Stimulated activated CD8-positive, alpha-beta memory T cell treated with anti-CD3 and anti-CD28 coated beads, Interleukin-12 subunit alpha, Interleukin-12 subunit beta, amount 100 ng/mL, for 24 hours (primary cell): Measurements from ENCODE around the gene TMEM154.

Source experiments
- DNase-seq: peaks from one replicate; pipeline ENCODE4 v3.0.0-alpha.2; 2020; ENCODE audit errors: extremely low read depth

Gene TMEM154

GRCh38 chr4:152594057-152594456, 85.7 kb downstream of the TMEM154 start:
- no peak for DNase-seq

- DNase-seq: no peak
These were observed 87.9 kb downstream of the TMEM154 start for GRCh38 chr4:152591876-152592275.

- DNase-seq: peak; percentile 1
These were observed 88.4 kb downstream of the TMEM154 start for GRCh38 chr4:152591396-152591795.

GRCh38 chr4:152590179-152591031, 89.4 kb downstream of the TMEM154 start:
- DNase-seq: no peak

GRCh38 chr4:152588869-152589268, 90.9 kb downstream of the TMEM154 start:
- DNase-seq: no peak

GRCh38 chr4:152587127-152587526, 92.7 kb downstream of the TMEM154 start:
- DNase-seq: no peak

- DNase-seq: no peak
These were observed 93.1 kb downstream of the TMEM154 start for GRCh38 chr4:152586668-152587067.

- DNase-seq: no peak
These were observed 94.8 kb downstream of the TMEM154 start for GRCh38 chr4:152585023-152585441.

GRCh38 chr4:152581536-152582160, 98.1 kb downstream of the TMEM154 start:
- DNase-seq: no peak

GRCh38 chr4:152579916-152580315, 99.9 kb downstream of the TMEM154 start:
- no peak for DNase-seq

GRCh38 chr4:152579107-152579764, 100.6 kb downstream of the TMEM154 start:
- DNase-seq: no peak

GRCh38 chr4:152578670-152579069, 101.1 kb downstream of the TMEM154 start:
- DNase-seq: no peak

- no peak for DNase-seq
These were observed 101.9 kb downstream of the TMEM154 start for GRCh38 chr4:152577708-152578396.

GRCh38 chr4:152575533-152575932, 104.3 kb downstream of the TMEM154 start:
- DNase-seq: no peak

GRCh38 chr4:152573861-152574260, 105.9 kb downstream of the TMEM154 start:
- no peak for DNase-seq

GRCh38 chr4:152572417-152573086, 107.2 kb downstream of the TMEM154 start:
- DNase-seq: no peak

- no peak for DNase-seq
These were observed 108.0 kb downstream of the TMEM154 start for GRCh38 chr4:152571770-152572169.

- DNase-seq: no peak
These were observed 108.5 kb downstream of the TMEM154 start for GRCh38 chr4:152571296-152571695.
